CD4-positive, alpha-beta T cell treated with Interleukin-15 for 4 hours (primary cell): ENCODE results near the gene IGSF6.
"Not testable (repeated sequence)": the region's sequence is repeated elsewhere in the genome, so short reads cannot be mapped to it uniquely, and the experiment has no call there.

ENCODE experiments used
- DNase-seq: peaks from one replicate; pipeline ENCODE4 v3.0.0-alpha.2; 2020; ENCODE audit warnings: low spot score

IGSF6 gene

GRCh38 chr16:21652453-21652852 is at the start of gene IGSF6:
TSS of gene IGSF6 (minus strand) at chr16:21652608. CDS start at chr16:21652598, 10 bp downstream.
- no peak for DNase-seq

DNA sequence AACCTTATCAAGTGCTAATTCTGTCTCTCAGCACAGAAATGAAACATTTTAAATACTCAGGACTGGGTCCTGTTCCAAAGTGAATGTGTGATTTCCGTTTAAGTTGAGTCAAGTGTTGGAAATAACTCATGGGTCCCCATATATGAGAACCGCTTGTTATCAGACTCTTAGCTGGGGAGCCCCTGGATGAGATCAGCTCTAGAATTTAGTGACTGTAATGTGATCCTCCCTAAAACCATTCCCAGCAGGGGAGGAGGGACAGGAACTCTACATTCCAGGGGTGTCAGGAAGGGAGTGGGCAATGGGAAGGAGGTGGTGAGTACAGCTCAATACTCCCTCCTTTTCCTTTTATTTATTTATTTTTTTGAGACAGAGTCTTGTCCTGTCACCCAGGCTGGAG is 48.9 kb upstream of the IGSF6 start:
- DNase-seq = no peak

DNA sequence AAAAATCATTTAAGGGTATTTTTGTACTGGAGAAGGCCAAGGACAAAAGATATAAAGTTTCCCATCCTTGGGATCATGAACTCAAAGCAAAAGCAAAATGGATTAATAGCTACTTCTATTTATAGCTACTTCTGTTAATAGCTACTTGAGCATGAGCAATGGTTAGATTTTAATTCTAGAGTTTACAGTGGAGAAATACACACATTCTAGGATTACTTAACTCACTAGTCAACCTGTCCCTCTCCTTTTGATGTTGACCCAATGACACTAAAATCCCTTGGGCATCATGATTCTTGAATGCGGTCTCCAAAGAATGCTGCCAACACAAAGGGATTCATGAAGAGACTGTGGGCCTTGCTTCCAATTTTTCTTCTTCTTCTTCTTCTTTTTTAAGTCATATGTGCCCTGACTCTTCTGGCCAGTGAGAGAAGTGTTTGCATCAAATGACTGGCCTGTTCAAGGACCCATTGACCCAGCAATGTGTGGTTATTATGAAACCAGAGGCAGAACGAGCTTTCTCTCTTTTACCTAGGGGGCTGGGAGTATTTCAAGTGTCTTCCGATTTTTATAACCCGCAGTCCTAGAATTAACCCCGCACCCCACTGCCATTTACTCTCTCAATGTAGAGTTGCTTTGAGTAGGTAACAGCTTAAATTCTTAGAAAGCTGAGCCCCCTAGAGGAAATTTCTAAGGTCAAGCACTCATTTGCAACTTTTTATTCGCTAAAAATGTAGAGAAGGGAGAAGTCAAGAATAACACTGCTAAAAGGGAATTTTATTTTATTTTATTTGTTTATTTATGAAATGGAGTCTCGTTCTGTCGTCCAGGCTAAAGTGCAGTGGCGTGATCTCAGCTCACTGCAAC is 46.0 kb upstream of the IGSF6 start:
- DNase-seq = no peak

- no peak for DNase-seq
Observed at GRCh38 chr16:21697032-21697431, 44.6 kb upstream of the IGSF6 start.

- DNase-seq = no peak
Observed at GRCh38 chr16:21694609-21695008, 42.2 kb upstream of the IGSF6 start.

DNA sequence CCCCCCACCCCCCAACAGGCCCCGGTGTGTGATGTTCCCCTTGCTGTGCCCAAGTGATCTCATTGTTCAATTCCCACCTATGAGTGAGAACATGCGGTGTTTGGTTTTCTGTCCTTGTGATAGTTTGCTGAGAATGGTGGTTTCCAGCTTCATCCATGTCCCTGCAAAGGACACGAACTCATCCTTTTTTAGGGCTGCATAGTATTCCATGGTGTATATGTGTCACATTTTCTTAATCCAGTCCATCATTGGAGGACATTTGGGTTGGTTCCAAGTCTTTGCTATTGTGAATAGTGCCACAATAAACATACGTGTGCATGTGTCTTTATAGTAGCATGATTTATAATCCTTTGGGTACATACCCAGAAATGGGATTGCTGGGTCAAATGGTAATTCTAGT is 38.6 kb upstream of the IGSF6 start:
- not testable (repeated sequence) for DNase-seq

DNA sequence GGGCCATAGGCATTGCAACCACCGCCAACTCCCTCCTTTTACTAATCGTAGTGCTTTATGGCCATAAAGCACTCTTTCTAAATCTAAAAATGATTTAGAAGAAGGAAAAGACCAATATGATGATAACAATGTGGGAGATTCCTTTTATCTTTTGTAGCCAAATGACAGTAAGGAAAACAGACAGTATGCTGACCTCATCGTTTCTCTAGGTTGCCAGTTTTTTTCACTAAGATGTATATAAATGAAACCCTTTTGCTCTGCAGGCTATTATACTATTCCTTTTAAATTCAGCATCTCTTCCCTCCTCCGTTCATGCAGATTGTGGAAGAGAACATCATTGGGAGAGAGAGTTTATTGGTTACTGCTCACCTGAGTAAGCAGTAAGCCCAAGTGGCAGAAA is 36.7 kb upstream of the IGSF6 start:
- DNase-seq = no peak

- no peak for DNase-seq
Observed at GRCh38 chr16:21685034-21685455, 32.6 kb upstream of the IGSF6 start.

- DNase-seq = peak; percentile 23
Observed at GRCh38 chr16:21684199-21684598, 31.8 kb upstream of the IGSF6 start.

DNA sequence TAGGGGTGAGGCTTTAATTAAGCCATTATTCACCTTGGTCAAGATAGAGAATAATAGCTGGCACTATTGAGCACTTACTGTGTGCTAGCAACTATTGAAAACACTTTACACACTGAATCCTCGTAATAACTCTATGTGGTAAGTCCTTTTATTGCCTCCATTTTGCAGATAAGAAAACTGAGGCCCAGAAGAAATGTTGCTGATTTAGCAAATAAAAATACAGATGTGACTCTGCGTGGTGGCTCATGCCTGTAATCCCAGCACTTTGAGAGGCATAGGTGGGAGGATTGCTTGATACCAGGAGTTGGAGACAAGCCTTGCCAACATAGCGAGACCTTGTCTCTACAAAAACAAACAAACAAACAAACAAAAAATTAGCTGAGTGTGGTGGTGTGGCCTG is 30.8 kb upstream of the IGSF6 start:
- DNase-seq = no peak

DNA sequence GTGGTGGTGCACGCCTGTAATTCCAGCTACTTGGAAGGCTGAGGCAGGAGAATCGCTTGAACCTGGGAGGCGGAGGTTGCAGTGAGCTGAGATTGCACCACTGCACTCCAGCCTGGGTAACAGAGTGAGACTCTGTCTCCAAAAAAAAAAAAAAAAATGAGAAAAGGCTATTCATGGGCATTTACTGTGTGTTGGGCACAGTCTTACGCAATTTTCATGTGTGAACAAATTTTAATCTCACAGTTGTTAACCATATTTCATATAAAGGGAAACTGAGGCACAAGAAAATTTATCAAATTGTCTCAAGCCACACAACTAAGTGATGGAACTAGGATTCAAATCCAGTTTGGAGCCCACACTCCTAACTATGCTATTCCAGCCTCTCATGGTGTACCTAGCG is 28.3 kb upstream of the IGSF6 start:
- not testable (repeated sequence) for DNase-seq

DNA sequence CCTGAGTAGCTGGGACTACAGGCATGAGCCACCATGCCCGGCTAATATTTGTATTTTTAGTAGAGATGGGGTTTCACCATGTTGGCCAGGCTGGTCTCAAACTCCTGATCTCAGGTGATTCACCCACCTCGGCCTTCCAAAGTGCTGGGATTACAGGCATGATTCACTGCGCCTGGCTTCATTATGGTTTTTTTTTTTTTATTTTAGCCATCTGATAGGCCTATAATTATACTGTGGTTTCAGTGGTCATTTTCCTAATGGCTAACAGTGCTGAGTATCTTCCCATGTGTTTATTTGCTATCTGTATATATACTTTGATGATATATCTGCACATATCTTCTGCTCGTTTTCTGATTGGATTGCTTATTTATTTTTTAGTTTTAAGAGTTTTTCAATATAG is 22.0 kb upstream of the IGSF6 start:
- DNase-seq = not testable (repeated sequence)

- DNase-seq = no peak
Observed at GRCh38 chr16:21673469-21673868, 21.1 kb upstream of the IGSF6 start.

DNA sequence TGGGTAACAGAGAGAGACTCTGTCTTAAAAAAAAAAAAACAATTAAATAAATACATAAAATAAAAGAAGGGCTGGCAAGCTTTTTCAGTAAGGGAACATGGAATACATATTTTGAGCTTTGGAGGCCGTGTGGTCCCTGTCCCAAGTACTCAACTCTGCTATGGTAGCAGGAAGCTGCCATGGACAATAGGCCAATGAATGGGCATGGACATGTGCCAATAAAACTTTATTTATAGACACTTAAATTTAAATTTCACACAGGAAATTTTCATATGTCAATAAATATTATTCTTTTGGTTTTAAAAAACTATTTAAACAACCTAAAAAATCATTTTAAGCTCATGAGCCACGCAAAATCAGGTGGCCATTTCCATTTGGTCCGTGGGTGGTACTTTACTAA is 15.2 kb upstream of the IGSF6 start:
- no peak for DNase-seq

- DNase-seq = no peak
Observed at GRCh38 chr16:21666772-21667171, 14.4 kb upstream of the IGSF6 start.

DNA sequence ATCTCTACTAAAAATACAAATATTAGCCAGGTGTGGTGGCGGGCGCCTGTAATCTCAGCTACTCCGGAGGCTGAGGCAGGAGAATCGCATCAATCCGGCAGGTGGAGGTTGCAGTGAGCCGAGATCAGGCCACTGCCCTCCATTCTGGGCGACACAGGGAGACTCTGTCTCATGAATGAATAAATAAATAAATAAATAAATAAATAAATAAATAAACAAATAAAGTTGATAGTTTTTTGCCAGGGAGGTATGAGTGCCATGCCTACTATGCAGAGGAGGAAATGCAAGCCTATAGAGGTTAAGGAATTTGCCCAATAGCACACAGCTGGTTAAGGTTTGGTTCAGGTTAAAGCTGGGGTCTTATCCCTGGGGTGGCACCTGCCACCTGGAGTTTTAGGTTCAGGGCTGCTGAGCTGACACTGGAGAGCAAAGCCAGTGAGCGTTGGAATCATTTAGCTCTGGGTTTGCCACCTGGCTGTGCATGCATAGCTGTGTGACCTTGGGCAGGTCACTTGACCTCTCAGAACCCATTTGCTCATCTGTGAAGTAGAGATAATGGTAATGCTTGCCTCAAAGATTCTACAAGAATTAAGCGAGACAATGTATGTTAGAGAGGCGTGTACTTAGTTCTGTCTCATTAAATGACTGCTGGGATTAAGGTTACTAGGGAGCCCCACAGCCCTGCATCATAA is 12.5 kb upstream of the IGSF6 start:
- no peak for DNase-seq

DNA sequence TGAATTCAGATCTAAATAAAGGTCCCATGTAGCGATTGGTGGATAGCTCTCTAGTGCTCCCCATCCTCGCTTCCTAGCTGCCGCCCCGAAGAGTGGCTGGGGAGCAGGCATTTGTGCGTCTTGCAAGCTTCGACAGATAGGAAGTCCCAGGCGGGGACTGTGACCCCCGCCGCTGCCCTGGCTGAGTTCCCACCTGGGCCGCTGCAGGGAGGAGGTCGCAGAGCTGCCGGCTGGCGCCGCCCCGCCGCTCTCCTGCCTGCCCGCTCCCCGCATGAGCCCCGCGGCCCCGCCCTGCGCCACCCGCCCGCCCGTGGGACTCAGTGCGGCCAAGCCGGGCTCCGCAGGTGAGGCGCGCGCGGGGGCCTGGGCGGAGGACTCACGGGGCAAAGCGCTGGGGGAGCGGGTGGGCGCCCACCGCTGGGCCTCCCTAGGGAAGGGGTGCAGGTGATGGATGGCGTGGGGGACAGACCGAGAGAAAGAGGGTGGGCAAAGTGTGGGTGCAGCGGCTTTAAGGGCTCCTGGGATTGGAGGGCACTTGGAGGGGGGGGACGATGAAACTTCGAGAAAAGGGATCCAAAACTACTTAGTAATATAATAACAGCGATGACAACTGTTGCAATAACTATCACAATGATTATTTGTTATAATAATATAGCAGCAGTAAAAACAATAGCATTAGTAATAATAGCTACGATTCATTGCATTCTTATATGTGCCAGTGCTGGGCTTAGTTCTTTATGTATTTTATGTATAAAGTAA is 11.7 kb upstream of the IGSF6 start, which contains the start of gene OTOA:
Gene OTOA (plus strand): TSS at position 80 of the 759 bp plus-strand sequence. CDS start 14,547 bp downstream, outside the sequence.
- no peak for DNase-seq

GRCh38 chr16:21659124-21659523 is 6.7 kb upstream of the IGSF6 start:
- DNase-seq = no peak

DNA sequence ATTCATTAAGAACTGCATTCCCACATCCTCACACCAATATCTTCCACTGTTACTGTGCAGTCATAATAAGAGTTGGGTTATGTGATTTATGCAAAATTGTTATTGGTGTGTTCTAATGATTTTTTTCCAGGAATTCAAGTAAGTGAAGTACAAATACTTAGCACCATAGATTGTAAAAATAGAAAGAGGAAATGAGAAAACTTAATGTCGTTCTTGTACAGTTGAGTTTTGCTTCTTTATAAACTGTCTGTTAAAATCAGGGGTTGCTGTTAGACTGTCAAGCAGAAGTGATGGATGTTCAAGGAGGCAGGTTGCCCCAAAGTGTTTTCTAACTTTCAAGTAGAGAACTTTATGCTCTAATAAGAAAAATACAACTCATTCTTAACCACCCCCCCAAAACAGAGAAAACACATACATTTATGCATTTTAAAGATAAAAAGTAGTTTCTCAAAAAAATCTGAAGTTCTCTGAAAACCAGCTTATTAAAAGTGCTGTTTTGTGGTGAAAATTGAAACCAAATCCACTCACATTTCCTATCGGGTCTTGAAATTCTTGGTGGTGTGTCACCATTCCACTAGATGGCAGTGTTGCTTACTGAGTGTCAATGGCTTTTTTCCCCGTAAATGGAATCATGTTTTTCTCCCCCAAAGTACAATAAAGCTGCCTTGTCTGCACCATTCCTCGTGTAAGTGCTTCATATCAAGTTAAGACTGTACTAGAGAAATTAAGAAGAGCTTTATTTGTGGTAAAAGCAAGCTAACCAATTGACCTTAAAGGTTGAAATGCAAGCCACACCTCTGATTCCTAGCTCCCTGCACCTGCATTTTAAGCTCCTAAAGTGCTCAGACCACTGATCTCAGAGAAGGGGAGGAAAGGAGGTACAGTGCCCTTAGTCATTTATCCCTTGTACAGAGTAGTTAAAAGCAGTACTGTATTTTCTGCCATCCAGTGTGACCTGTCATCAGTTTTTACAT is 4.7 kb upstream of the IGSF6 start:
- peak; percentile 73 for DNase-seq

- DNase-seq = no peak
Observed at GRCh38 chr16:21654881-21655280, 2.5 kb upstream of the IGSF6 start.

DNA sequence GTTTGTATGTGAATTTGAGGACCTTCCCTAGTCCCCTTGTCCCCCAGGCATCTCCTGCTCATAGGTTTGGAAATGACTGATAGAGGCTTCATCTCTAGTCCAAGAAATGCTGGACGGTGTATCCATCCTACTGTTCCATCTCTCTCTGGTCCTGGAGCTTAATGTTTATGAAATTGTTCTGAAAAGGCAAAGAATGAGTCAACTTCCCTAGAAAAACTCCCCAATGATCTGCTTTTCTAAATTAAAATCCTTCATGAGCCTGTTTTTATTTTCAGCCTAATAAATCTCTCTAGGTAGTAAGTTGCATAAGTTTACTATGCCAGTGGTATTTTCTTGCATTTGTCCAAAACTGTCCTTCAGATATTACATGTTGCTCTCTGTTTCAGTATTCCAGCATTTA is 2.1 kb upstream of the IGSF6 start:
- no peak for DNase-seq
